HG03280 (cell line): ENCODE measurements around the gene ZNF865.

Source experiments
- ATAC-seq: cut with Tn5 transposase; IDR thresholded peaks from one replicate; pipeline ENCODE4 v1.9.1; 2021; ENCODE audit warnings: mild to moderate bottlenecking, moderate library complexity; ENCODE audit not compliant: unreplicated experiment

Gene ZNF865

DNA sequence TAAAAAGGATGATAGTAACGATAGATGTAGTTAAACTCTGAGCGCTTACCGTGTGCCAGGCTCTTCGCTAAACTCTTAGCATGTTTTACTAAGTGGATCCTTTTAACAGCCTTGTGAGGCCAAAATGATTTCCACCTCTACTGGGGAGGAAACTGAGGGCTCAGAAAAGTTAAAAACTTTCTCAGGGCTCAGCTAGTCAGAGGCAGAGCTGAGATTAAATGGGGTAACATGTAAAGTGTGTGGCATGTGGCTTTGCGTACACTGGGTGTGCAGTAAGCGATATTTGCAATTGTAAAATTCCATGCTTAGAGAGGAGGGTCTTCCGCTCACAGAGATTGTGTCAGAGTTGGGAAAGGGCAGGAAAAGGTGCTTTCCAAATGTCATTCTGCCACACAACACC is 51.1 kb downstream of the ZNF865 start:
- no peak for ATAC-seq

DNA sequence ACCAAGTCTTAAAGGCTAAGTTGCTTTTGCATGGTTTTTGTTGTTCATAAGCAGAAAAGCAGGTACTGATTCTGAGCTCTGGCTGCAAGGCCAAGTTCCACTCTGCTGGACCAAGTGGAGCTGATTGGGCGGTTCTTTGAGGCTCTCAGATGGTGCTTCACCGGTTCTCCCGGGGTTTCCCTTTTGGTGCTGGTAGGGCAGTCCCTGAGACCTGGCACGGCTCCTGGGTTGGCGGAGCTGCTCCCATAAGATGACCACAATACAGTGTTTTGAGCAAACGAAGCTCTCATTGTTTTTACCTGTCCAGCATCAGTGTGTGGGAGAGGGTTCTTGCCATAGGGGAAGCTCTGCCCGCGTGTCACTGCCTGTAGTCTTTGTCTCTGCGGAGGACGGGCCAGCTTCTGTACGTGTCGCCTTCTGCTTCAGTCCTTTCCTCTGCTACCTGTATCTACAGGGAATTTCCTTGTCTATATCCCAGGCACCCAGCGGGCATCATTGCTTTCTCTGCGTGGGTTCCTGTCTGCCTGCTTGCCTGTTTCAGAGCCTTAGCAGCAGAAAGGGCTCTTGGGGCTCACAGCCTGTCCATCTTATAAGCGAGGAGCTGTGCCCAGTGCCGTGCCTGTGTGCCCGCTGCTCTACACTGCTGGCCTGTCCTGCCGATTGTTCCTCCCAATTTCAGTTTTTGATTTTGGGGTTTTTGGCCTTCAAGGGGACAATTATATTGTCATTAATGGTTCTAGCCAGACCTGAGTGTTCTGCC is 51.7 kb downstream of the ZNF865 start:
- no peak for ATAC-seq

DNA sequence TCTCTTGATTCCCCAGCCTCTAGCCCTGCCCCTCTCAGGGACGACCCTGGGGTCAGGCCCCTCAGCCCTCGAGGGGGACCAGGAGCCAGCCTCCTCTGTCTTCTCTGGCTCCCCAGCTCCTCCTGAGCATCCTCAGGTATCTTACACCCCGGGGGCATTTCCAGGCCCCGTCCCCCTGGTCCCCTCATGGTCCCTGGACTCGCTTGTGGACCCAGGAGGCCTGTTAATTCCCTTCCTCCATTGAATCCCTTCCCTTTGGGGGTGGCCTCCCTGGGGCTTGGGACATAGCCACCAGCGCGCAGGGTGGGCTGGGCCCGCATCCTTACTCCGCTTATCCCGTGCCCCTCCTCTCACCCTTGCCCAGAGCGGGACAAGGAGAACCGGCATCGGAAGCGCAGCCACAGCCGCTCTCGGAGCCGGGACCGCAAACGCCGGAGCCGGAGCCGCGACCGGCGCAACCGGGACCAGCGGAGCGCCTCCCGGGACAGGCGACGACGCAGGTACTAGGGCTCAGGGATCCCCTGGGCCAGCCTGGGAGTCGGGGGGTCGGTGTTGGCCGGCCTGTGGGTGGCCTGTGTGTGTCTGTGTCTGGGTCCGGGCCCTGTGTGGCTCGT is 53.5 kb downstream of the ZNF865 start:
- no peak for ATAC-seq

DNA sequence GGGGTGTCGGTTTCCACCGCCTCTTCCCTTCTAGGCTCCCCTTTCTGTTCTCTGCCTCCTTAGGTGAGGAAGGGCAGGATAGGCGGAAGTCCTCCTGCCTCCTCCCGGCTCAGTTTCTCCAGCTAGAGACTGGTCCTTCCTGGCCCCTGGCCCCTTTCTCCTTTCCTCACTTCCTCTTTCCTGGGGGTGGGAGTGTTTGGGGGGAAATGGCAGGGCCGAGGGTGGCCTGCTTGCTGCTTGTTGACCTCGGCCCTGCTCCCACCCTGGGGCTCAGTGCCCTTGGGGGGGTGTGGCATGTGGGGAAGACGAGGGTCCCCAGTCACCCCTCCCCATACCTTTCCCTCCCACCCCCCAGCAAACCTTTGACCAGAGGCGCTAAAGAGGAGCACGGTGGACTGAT is 54.4 kb downstream of the ZNF865 start:
- ATAC-seq: no peak

DNA sequence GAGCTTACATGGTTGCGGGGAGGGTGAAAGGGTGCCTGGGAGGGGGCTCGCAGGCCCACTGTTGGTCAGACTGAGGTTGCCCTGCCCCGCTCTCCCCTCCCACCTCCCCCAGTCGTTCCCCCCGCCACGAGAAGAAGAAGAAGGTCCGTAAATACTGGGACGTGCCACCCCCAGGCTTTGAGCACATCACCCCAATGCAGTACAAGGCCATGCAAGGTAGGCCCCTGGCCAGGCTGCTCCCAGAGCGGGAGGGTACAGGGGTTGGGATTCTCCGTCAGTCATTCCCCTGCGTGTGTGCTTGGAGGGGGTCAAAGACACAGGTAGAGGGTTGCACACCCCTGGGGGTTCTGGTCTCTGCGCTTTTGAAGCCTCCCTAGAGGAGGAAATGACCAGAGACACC is 55.0 kb downstream of the ZNF865 start:
- no peak for ATAC-seq

DNA sequence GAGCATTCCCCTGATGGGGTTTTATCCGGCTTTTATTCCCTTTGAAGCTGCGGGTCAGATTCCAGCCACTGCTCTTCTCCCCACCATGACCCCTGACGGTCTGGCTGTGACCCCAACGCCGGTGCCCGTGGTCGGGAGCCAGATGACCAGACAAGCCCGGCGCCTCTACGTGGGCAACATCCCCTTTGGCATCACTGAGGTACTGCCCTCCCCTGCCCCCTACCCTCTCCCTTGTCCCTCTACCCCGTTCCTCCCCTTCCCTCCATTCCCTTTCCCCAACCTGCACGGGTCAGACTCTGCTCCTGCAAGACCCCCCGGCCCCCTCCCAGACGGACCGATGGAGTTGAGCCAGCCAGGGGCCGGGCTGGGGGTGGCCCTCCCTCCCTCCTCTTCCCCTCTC is 55.5 kb downstream of the ZNF865 start:
- ATAC-seq: no peak

DNA sequence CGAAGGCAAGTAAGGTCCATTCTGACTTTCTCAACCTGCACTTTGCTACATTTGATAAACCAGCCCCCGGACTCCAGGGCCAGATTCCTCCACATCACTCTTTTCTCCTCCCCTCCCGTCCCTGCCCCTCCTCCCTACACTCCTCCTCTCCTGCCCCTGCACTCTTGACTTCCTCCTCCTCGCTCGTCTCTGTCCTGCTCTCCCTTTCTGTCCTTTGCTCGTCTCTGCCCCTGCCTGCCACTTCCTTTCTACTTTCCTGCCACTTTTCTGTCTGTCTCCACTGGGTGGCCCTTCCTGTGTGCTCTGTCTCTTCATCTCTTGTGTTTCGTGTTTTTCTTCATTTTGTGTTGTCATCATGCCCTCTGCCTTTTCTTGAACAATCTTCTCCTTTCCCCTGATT is 56.4 kb downstream of the ZNF865 start:
- no peak for ATAC-seq

DNA sequence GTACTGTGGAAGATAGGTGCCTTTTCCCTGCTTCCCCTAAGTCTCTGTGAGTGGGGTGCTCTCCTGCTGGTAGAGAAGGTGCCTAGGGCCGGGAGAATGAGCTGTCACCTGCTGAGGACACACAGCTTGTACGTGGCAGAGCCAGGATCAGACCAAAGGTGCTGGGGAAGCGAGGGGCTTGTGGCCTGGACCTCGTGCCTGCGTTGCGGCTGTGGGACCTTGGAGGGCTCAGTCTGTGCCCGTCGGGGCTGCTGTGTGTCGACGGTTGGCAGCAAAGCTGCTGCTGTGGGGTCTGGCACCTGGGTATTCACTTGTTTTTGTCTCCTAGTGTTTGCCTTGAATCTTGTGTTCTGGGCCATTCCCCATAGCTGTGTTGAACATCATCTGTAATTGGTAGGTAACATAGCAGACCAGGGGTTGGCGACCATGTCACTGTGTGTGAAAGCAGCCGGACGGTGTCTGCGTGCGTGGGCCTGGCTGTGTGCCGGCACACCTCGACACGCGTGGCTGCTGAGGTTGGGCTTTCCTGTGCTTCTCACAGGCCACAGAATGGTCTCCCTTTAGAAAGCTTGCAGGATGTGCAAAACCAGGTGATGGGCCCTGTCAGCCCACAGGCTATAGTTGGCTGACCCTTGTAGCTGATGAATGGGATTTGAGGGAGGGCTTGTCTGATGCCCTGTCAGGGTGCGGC is 58.5 kb downstream of the ZNF865 start:
- no peak for ATAC-seq

DNA sequence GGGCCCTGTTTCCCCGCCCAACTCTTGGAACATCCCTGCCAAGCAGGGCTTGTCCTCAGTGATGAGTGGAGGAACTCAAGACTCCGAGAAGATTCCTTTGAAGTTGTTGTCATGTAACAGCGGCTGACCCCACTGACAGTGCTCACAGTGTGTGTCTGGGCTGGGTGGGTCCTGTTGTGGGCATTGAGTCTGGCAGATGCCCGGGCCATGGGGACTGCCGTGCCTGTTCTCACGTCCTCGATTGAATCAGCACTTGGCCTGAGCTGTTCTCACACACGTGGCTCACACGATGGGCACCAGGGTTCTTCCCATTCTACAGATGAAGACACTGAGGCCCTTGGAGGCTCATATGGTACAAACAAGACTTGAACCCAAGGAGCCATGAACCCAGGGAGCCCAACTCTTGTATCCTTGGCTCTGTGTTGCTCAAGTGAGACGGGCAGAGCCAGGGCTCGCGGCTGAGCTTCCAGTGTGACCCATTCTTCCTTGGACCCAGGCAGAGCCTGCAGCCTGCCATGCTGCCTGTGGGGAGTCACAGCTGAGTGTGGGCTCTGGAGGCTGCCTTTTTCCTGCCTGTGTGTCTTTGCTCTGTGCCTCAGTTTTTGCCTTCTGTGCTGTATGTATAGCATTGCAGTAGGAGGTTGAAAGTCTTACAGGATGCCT is 61.0 kb downstream of the ZNF865 start:
- ATAC-seq: no peak
